ENCODE measurements around the gene LDB3.

Gene LDB3

GRCh38 chr10:86670290-86670811, 2.0 kb downstream of the LDB3 start:
- H3K4me3 ChIP-seq (ENCODE audit: control insufficient read depth, low read depth, low read length) = no peak overlapping the region
- DNase-seq (ENCODE audit: low read depth) = no peak
- TF ChIP-seq CTCF (conservative IDR thresholded peaks at IDR 0.05; ENCODE audit: control insufficient read depth, insufficient read depth, low read depth, low read length) = no peak

- no peak for DNase-seq (ENCODE audit: low read depth)
- no peak overlapping the region for H3K4me3 ChIP-seq (ENCODE audit: control insufficient read depth, low read depth, low read length)
- TF ChIP-seq CTCF (conservative IDR thresholded peaks at IDR 0.05; ENCODE audit: control insufficient read depth, insufficient read depth, low read depth, low read length) = no peak
Observed at GRCh38 chr10:86670876-86671275, 2.6 kb downstream of the LDB3 start.

- no peak for TF ChIP-seq CTCF (conservative IDR thresholded peaks at IDR 0.05; ENCODE audit: control insufficient read depth, insufficient read depth, low read depth, low read length)
- no peak for DNase-seq (ENCODE audit: low read depth)
- H3K4me3 ChIP-seq (ENCODE audit: control insufficient read depth, low read depth, low read length) = no peak overlapping the region
Observed at GRCh38 chr10:86671419-86671818, 3.1 kb downstream of the LDB3 start.

- no peak for TF ChIP-seq CTCF (conservative IDR thresholded peaks at IDR 0.05; ENCODE audit: control insufficient read depth, insufficient read depth, low read depth, low read length)
- no peak for DNase-seq (ENCODE audit: low read depth)
- H3K4me3 ChIP-seq (ENCODE audit: control insufficient read depth, low read depth, low read length) = no peak overlapping the region
Observed at GRCh38 chr10:86671985-86672710, 3.8 kb downstream of the LDB3 start.

- no peak overlapping the region for H3K4me3 ChIP-seq (ENCODE audit: control insufficient read depth, low read depth, low read length)
- no peak for DNase-seq (ENCODE audit: low read depth)
- no peak for TF ChIP-seq CTCF (conservative IDR thresholded peaks at IDR 0.05; ENCODE audit: control insufficient read depth, insufficient read depth, low read depth, low read length)
Observed at GRCh38 chr10:86673216-86673826, 5.0 kb downstream of the LDB3 start.

DNA sequence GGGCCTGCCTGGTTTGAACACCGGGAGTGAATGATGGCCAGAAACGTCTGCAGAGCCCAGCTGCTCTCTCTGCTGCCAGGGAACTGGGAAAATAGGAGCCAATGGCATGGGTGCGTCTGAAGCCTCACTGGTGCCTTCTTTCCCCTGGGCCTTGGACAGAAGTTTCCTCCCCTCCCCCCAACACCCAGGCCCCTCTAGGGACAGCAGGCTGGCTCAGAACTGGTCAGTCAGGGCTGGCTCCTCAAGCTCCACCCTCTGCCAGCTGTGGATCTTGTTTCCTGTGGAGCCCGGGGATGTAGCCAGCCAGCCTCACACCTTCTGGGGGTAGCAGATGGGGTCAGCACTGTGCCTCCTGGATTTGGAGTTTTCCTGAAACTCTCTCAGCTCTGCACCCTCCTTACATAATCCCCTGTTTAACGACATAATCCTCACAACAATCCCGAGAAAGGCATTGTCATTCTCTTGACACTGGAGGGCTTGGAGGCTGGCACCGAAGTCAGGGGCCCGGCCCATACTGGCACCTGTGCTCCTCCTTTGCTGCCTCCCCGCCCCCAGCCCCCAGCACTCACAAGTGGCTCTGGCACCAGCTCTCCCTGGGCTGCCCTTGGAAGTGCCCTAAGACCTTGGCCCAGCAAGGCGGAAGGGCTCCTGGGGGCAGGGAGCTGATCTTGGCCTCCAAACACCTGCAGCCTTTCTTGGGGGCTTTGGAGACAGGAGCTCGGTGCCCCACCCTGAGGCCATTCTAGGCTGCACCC, 5.7 kb downstream of the LDB3 start:
- no peak for DNase-seq (ENCODE audit: low read depth)
- H3K4me3 ChIP-seq (ENCODE audit: control insufficient read depth, low read depth, low read length) = no peak overlapping the region
- TF ChIP-seq CTCF (conservative IDR thresholded peaks at IDR 0.05; ENCODE audit: control insufficient read depth, insufficient read depth, low read depth, low read length) = no peak

All from fibroblast of mammary gland (primary cell).